ENCODE results near the gene NOXO1.

The NOXO1 gene

GRCh38 chr16:2006317-2006716 lies 25.0 kb upstream of the NOXO1 start:
- DNase-seq (ENCODE audit: insufficient read length, low spot score), result no peak
- FAIRE-seq, result no peak
- TF ChIP-seq POU2F2 (IDR thresholded peaks at IDR 0.05; ENCODE audit: low read depth, low read length), result no peak
- no peak for TF ChIP-seq POLR2A (IDR thresholded peaks at IDR 0.05; ENCODE audit: low read depth, low read length)
- TF ChIP-seq POLR2AphosphoS5 (IDR thresholded peaks at IDR 0.05; ENCODE audit: low read depth, low read length), result no peak
- TF ChIP-seq SPI1 (IDR thresholded peaks at IDR 0.05; ENCODE audit: low read depth, low read length), result no peak
- TF ChIP-seq TAF1 (IDR thresholded peaks at IDR 0.05; ENCODE audit: low read depth, low read length), result no peak
- no peak for TF ChIP-seq PAX5 (IDR thresholded peaks at IDR 0.05; ENCODE audit: insufficient read depth, low read length, severe bottlenecking)

- FAIRE-seq (no peak), DNase-seq (ENCODE audit: insufficient read length, low spot score) (no peak)
- no peak for TF ChIP-seq SPI1 (IDR thresholded peaks at IDR 0.05; ENCODE audit: low read depth, low read length)
- no peak for TF ChIP-seq POLR2A (IDR thresholded peaks at IDR 0.05; ENCODE audit: low read depth, low read length)
- TF ChIP-seq POLR2AphosphoS5 (IDR thresholded peaks at IDR 0.05; ENCODE audit: low read depth, low read length), result no peak
- no peak for TF ChIP-seq TAF1 (IDR thresholded peaks at IDR 0.05; ENCODE audit: low read depth, low read length)
- no peak for TF ChIP-seq PAX5 (IDR thresholded peaks at IDR 0.05; ENCODE audit: insufficient read depth, low read length, severe bottlenecking)
- no peak for TF ChIP-seq POU2F2 (IDR thresholded peaks at IDR 0.05; ENCODE audit: low read depth, low read length)
These were observed 24.4 kb upstream of the NOXO1 start for GRCh38 chr16:2005646-2006045.

- TF ChIP-seq SPI1 (IDR thresholded peaks at IDR 0.05; ENCODE audit: low read depth, low read length) (no peak), POLR2AphosphoS5 (IDR thresholded peaks at IDR 0.05; ENCODE audit: low read depth, low read length) (no peak), POLR2A (IDR thresholded peaks at IDR 0.05; ENCODE audit: low read depth, low read length) (no peak), TAF1 (IDR thresholded peaks at IDR 0.05; ENCODE audit: low read depth, low read length) (no peak), POU2F2 (IDR thresholded peaks at IDR 0.05; ENCODE audit: low read depth, low read length) (no peak), PAX5 (IDR thresholded peaks at IDR 0.05; ENCODE audit: insufficient read depth, low read length, severe bottlenecking) (no peak)
- FAIRE-seq (no peak), DNase-seq (ENCODE audit: insufficient read length, low spot score) (no peak)
These were observed 23.7 kb upstream of the NOXO1 start for GRCh38 chr16:2004795-2005517.

GRCh38 chr16:2003827-2004641 lies 22.8 kb upstream of the NOXO1 start:
- FAIRE-seq, result peak; percentile 90
- peak; percentile 99 for DNase-seq (ENCODE audit: insufficient read length, low spot score)
- no peak for TF ChIP-seq PAX5 (IDR thresholded peaks at IDR 0.05; ENCODE audit: insufficient read depth, low read length, severe bottlenecking)

GRCh38 chr16:2003231-2003826 lies 22.1 kb upstream of the NOXO1 start:
- TF ChIP-seq POLR2AphosphoS5 (IDR thresholded peaks at IDR 0.05; ENCODE audit: low read depth, low read length), result no peak
- TF ChIP-seq SPI1 (IDR thresholded peaks at IDR 0.05; ENCODE audit: low read depth, low read length), result no peak
- TF ChIP-seq PAX5 (IDR thresholded peaks at IDR 0.05; ENCODE audit: insufficient read depth, low read length, severe bottlenecking), result no peak
- no peak for TF ChIP-seq POU2F2 (IDR thresholded peaks at IDR 0.05; ENCODE audit: low read depth, low read length)
- no peak for TF ChIP-seq TAF1 (IDR thresholded peaks at IDR 0.05; ENCODE audit: low read depth, low read length)
- TF ChIP-seq POLR2A (IDR thresholded peaks at IDR 0.05; ENCODE audit: low read depth, low read length), result no peak
- FAIRE-seq, result no peak
- no peak for DNase-seq (ENCODE audit: insufficient read length, low spot score)

- TF ChIP-seq PAX5 (IDR thresholded peaks at IDR 0.05; ENCODE audit: insufficient read depth, low read length, severe bottlenecking) (no peak), POLR2A (IDR thresholded peaks at IDR 0.05; ENCODE audit: low read depth, low read length) (no peak), SPI1 (IDR thresholded peaks at IDR 0.05; ENCODE audit: low read depth, low read length) (no peak), TAF1 (IDR thresholded peaks at IDR 0.05; ENCODE audit: low read depth, low read length) (no peak)
These were observed 21.3 kb upstream of the NOXO1 start for GRCh38 chr16:2002406-2003230.

GRCh38 chr16:2001456-2002355 lies 20.4 kb upstream of the NOXO1 start:
- TF ChIP-seq TAF1 (IDR thresholded peaks at IDR 0.05; ENCODE audit: low read depth, low read length), result no peak
- TF ChIP-seq POLR2A (IDR thresholded peaks at IDR 0.05; ENCODE audit: low read depth, low read length), result no peak
- TF ChIP-seq PAX5 (IDR thresholded peaks at IDR 0.05; ENCODE audit: insufficient read depth, low read length, severe bottlenecking), result no peak
- TF ChIP-seq POLR2AphosphoS5 (IDR thresholded peaks at IDR 0.05; ENCODE audit: low read depth, low read length), result no peak
- TF ChIP-seq POU2F2 (IDR thresholded peaks at IDR 0.05; ENCODE audit: low read depth, low read length), result no peak
- no peak for TF ChIP-seq SPI1 (IDR thresholded peaks at IDR 0.05; ENCODE audit: low read depth, low read length)
- FAIRE-seq, result no peak
- no peak for DNase-seq (ENCODE audit: insufficient read length, low spot score)

More at GRCh38 chr16:2002406-2003230, 21.3 kb upstream of the NOXO1 start:
- DNase-seq (ENCODE audit: insufficient read length, low spot score), result no peak
- no peak for FAIRE-seq

- no peak for TF ChIP-seq SPI1 (IDR thresholded peaks at IDR 0.05; ENCODE audit: low read depth, low read length)
- no peak for TF ChIP-seq POU2F2 (IDR thresholded peaks at IDR 0.05; ENCODE audit: low read depth, low read length)
- TF ChIP-seq TAF1 (IDR thresholded peaks at IDR 0.05; ENCODE audit: low read depth, low read length), result no peak
- TF ChIP-seq POLR2AphosphoS5 (IDR thresholded peaks at IDR 0.05; ENCODE audit: low read depth, low read length), result no peak
- TF ChIP-seq PAX5 (IDR thresholded peaks at IDR 0.05; ENCODE audit: insufficient read depth, low read length, severe bottlenecking), result no peak
- no peak for TF ChIP-seq POLR2A (IDR thresholded peaks at IDR 0.05; ENCODE audit: low read depth, low read length)
- FAIRE-seq (no peak), DNase-seq (ENCODE audit: insufficient read length, low spot score) (no peak)
These were observed 19.8 kb upstream of the NOXO1 start for GRCh38 chr16:2001035-2001434.
